ENCODE measurements around the gene U2AF1L4.
"Not testable (repeated sequence)": the region's sequence is repeated elsewhere in the genome, so short reads cannot be mapped to it uniquely, and the experiment has no call there.

U2AF1L4 gene

DNA sequence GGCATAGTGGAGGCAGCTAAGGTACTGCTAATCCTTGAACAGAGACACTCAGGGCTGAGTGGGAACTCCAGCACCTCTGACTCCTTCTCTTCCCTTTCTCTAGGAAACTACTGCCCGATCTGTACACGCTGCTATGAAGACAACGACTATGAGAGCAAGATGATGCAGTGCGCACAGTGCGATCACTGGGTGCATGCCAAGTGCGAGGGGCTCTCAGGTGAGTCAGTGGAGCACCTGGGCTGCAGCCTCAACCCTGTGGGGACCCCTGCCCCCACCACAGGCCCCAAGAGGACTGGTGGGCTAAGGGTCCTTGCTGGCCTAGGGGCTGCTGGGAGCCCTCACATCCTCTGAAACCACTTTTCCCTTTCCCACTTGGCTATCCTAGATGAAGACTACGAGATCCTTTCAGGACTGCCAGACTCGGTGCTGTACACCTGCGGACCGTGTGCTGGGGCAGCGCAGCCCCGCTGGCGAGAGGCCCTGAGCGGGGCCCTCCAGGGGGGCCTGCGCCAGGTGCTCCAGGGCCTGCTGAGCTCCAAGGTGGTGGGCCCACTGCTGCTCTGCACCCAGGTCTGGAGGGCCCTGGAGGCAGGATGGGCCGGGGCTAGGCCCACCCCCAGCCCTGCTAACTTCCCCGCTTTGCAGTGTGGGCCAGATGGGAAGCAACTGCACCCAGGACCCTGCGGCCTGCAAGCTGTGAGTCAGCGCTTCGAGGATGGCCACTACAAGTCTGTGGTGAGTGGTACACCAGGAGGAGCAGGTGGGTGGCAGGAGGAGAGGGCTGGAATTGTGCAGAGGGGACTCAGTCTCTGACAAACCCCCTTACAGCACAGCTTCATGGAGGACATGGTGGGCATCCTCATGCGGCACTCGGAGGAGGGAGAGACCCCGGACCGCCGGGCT, 17.9 kb downstream of the U2AF1L4 start:
- no peak for DNase-seq (ENCODE audit: low read depth)
- H3K4me3 ChIP-seq (ENCODE audit: low read length), result no peak overlapping the region
- TF ChIP-seq, protein P1, sequence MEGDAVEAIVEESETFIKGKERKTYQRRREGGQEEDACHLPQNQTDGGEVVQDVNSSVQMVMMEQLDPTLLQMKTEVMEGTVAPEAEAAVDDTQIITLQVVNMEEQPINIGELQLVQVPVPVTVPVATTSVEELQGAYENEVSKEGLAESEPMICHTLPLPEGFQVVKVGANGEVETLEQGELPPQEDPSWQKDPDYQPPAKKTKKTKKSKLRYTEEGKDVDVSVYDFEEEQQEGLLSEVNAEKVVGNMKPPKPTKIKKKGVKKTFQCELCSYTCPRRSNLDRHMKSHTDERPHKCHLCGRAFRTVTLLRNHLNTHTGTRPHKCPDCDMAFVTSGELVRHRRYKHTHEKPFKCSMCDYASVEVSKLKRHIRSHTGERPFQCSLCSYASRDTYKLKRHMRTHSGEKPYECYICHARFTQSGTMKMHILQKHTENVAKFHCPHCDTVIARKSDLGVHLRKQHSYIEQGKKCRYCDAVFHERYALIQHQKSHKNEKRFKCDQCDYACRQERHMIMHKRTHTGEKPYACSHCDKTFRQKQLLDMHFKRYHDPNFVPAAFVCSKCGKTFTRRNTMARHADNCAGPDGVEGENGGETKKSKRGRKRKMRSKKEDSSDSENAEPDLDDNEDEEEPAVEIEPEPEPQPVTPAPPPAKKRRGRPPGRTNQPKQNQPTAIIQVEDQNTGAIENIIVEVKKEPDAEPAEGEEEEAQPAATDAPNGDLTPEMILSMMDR (conservative IDR thresholded peaks at IDR 0.05; ENCODE audit: low read depth, low read length), result no peak

DNA sequence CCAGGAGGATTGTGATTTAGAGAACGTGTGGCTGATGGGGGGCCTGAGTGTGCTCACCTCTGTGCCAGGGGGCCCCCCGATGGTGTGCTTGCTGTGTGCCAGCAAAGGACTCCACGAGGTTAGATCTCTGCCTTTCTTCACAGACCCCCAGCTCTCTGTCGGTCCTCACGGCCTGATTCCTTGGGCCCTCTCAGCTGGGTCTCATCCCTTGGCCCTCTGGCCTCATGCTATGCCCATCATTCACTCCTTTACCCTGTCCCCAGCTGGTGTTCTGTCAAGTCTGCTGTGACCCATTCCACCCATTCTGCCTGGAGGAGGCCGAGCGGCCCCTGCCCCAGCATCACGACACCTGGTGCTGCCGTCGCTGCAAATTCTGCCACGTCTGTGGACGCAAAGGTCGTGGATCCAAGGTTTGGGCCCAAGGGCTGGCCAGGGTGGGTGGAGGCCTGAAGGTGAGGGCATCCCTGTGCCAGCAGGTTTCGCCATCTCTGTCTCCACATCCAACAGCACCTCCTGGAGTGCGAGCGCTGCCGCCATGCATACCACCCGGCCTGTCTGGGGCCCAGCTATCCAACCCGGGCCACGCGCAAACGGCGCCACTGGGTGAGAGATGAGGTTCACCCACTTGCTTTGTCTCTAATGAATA, 19.9 kb downstream of the U2AF1L4 start:
- DNase-seq (ENCODE audit: low read depth), result no peak
- H3K4me3 ChIP-seq (ENCODE audit: low read length), result no peak overlapping the region
- TF ChIP-seq, protein P1 (conservative IDR thresholded peaks at IDR 0.05; ENCODE audit: low read depth, low read length), result no peak

DNA sequence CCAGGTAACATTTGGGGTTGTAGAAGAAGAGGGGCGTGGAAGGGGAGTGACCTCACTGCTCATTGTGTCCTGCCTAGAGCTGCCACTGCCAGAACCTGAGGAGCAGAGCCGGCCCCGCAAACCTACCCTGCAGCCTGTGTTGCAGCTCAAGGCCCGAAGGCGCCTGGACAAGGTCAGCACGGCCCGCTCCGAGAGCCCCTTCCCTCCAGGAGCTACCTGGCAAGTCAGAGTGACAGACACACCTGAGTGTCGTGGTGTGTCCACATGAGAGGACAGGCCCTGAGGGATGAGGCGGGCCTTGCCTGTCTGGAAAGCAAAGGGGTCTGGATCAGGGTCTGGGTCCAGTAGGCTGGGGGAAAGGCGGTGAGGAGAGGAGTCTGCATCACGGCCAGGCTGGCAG, 20.7 kb downstream of the U2AF1L4 start:
- H3K4me3 ChIP-seq (ENCODE audit: low read length), result no peak overlapping the region
- no peak for DNase-seq (ENCODE audit: low read depth)
- TF ChIP-seq, protein P1 (conservative IDR thresholded peaks at IDR 0.05; ENCODE audit: low read depth, low read length), result no peak

DNA sequence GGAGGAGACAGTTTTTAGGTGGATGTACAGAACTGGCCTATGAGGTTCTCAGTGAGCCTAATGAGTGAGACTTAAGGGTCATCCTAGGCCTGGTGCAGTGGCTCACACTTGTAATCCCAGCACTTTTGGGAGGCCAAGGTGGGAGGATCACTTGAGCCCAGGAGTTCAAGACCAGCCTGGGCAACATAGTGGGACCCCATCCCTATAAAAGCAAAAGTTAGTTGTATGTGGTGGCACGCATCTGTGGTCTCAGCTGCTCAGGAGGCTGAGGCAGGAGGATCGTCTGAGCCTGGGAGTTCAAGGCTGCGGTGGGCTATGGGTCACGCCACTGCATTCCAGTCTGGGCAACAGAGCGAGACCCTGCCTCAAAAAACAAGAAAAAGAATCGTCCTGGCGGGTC, 21.1 kb downstream of the U2AF1L4 start:
- H3K4me3 ChIP-seq (ENCODE audit: low read length); DNase-seq (ENCODE audit: low read depth): not testable (repeated sequence)

DNA sequence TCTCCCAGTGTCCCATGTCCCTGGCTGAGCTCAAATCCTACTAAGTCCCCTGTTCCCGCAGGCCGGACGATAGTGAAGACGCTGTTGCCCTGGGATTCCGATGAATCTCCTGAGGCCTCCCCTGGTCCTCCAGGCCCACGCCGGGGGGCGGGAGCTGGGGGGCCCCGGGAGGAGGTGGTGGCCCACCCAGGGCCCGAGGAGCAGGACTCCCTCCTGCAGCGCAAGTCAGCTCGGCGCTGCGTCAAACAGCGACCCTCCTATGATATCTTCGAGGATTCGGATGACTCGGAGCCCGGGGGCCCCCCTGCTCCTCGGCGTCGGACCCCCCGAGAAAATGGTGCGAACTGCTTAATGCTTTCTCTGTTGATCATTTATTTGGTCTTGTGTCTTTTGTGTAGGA, 21.5 kb downstream of the U2AF1L4 start:
- TF ChIP-seq, protein P1 (conservative IDR thresholded peaks at IDR 0.05; ENCODE audit: low read depth, low read length), result no peak
- H3K4me3 ChIP-seq (ENCODE audit: low read length), result no peak overlapping the region
- DNase-seq (ENCODE audit: low read depth), result no peak

DNA sequence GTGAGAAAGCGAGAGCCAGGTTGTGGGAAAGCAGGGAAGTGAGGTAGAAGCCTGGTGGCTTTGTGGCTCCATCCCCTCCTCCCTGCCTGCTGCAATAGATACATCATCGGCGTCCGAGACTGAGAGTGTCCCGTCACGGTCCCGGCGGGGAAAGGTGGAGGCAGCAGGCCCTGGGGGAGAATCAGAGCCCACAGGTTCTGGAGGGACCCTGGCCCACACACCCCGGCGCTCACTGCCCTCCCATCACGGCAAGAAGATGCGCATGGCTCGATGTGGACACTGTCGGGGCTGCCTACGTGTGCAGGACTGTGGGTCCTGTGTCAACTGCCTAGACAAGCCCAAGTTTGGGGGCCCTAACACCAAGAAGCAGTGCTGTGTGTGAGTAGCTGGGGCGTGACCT, 22.3 kb downstream of the U2AF1L4 start:
- TF ChIP-seq, protein P1 (conservative IDR thresholded peaks at IDR 0.05; ENCODE audit: low read depth, low read length), result no peak
- no peak for DNase-seq (ENCODE audit: low read depth)
- no peak overlapping the region for H3K4me3 ChIP-seq (ENCODE audit: low read length)

DNA sequence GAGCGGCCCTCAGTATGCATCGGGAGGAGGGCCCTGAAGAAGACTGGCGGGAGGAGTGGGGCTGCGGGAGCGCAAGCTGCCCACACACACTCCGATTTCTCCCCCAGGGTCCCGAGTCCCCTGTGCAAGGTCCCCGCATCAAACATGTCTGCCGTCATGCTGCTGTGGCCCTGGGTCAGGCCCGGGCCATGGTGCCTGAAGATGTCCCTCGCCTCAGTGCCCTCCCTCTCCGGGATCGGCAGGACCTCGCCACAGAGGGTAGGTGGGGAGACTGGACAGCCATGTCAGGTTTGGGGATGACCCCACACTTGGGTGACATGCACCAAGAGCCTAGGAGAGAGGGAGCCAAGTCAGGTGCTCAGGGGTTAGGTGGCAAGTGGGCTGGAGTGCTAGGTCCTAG, 22.8 kb downstream of the U2AF1L4 start:
- DNase-seq (ENCODE audit: low read depth), result no peak
- TF ChIP-seq, protein P1 (conservative IDR thresholded peaks at IDR 0.05; ENCODE audit: low read depth, low read length), result no peak
- no peak overlapping the region for H3K4me3 ChIP-seq (ENCODE audit: low read length)

Measured in retinal pigment epithelial cell (primary cell).